ENCODE measurements around the gene FBXW7. TPM values are rescaled to one million over a fixed set of nuclear protein-coding genes. Genes with fewer than 3 reads are reported as not detected.

FBXW7 gene
- total RNA-seq, 1 experiment from 2014 or later, result 27.1 TPM

DNA sequence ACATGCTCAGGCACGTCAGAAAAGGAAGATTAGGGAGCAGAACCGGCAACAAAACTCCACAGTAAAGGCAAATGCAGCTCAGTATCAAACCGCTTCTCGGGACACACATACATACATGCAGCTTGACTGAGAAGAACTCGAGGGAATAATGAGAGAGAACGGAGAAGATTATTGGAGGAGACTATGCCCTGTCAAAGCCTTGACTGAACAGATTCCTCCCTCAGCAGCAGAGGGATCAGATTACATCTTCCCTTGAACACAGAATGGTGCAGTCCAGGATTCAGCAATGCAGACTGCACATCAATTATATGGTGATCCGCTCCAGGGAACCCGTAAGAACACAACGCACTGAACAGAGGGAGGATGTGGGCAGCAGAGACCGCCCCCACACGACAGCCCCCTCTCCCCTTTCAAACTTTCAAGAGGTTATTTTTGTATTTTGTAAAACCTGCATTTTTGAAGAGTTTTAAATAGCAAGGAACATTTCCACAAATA lies 183.2 kb downstream of the FBXW7 start:
- Histone ChIP-seq H4K5ac (ENCODE audit: insufficient read length, low read depth, low read length) (no peak overlapping the region), H3K27me3 (ENCODE audit: insufficient read depth, low read length) (no peaks in the 10 kb centered on the region), H2AFZ (ENCODE audit: low read length) (no peak overlapping the region), H3K18ac (ENCODE audit: insufficient read length, low read depth, low read length) (no peak overlapping the region), H3T11ph (ENCODE audit: low read length) (no peak overlapping the region), H3K23me2 (ENCODE audit: insufficient read length, low read depth, low read length, poor library complexity, severe bottlenecking) (no peaks in the 10 kb centered on the region), H3K79me1 (ENCODE audit: insufficient read depth, low read depth, low read length, poor library complexity, severe bottlenecking) (no peaks in the 10 kb centered on the region), H3K79me2 (ENCODE audit: insufficient read depth, low read length) (no peaks in the 10 kb centered on the region), H3K4ac (ENCODE audit: low read depth, low read length) (no peak overlapping the region), H3K4me2 (ENCODE audit: insufficient read depth, insufficient read length, low read length) (no peak overlapping the region), H2BK5ac (ENCODE audit: insufficient read length, low read length) (no peak overlapping the region), H2AK5ac (ENCODE audit: insufficient read length, low read length) (no peak overlapping the region), H2BK120ac (ENCODE audit: low read depth, low read length, poor library complexity, severe bottlenecking) (no peak overlapping the region), H3K23ac (ENCODE audit: insufficient read length, low read depth, low read length) (no peak overlapping the region), H2BK15ac (ENCODE audit: low read depth, low read length) (no peak overlapping the region), H4K91ac (ENCODE audit: insufficient read length, low read depth, low read length) (no peak overlapping the region), H4K20me1 (ENCODE audit: control insufficient read depth, insufficient read depth, insufficient read length) (no peaks in the 10 kb centered on the region), H3K27ac (ENCODE audit: insufficient read length, low read depth, low read length) (no peak overlapping the region), H3K9ac (ENCODE audit: extremely low read depth, insufficient read length, low read length) (no peak overlapping the region), H3K56ac (ENCODE audit: insufficient read length, low read depth, low read length) (no peak overlapping the region), H3K14ac (ENCODE audit: insufficient read depth, low read length) (no peak overlapping the region), H3K4me1 (ENCODE audit: insufficient read depth, low read length) (no peaks in the 10 kb centered on the region), H2BK12ac (ENCODE audit: insufficient read length, low read depth, low read length) (no peak overlapping the region), H4K8ac (replicated peaks; ENCODE audit: insufficient read length, low read depth, low read length) (no peak overlapping the region), H3K9me3 (ENCODE audit: control insufficient read depth, low read depth, low read length) (no peaks in the 10 kb centered on the region), H2BK20ac (ENCODE audit: low read depth, low read length, poor library complexity, severe bottlenecking) (no peak overlapping the region)
- Mint-ChIP-seq H3K9me3 (no peaks in the 10 kb centered on the region), H3K27ac (no peak overlapping the region; a peak in 2 of 7 replicates), H3K4me1 (peaks cover 10 to 12% of the 10 kb centered on the region in 2 experiments), H3K36me3 (ENCODE audit: insufficient read depth in 1 of 3, low read depth in 3 of 3) (no peaks in the 10 kb centered on the region), H3K27me3 (ENCODE audit: low read depth) (no peaks in the 10 kb centered on the region), H3K4me3 (peak overlapping the region in 1 of 2 experiments; percentile 17; a peak in 2 of 5 replicates)
- peak; percentile 33 for DNase-seq
- WGBS (ENCODE audit: extremely low coverage, insufficient read length, low lambda C conversion rate), result no CpG with 5 or more reads among the region's 11 CpGs
- TF ChIP-seq, protein P1, sequence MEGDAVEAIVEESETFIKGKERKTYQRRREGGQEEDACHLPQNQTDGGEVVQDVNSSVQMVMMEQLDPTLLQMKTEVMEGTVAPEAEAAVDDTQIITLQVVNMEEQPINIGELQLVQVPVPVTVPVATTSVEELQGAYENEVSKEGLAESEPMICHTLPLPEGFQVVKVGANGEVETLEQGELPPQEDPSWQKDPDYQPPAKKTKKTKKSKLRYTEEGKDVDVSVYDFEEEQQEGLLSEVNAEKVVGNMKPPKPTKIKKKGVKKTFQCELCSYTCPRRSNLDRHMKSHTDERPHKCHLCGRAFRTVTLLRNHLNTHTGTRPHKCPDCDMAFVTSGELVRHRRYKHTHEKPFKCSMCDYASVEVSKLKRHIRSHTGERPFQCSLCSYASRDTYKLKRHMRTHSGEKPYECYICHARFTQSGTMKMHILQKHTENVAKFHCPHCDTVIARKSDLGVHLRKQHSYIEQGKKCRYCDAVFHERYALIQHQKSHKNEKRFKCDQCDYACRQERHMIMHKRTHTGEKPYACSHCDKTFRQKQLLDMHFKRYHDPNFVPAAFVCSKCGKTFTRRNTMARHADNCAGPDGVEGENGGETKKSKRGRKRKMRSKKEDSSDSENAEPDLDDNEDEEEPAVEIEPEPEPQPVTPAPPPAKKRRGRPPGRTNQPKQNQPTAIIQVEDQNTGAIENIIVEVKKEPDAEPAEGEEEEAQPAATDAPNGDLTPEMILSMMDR (conservative IDR thresholded peaks at IDR 0.05), result no peak
